ENCODE results near the gene CALCOCO1.
A peak's percentile ranks its signal among the peaks of the same experiment; 100 is the strongest.

Gene CALCOCO1

DNA sequence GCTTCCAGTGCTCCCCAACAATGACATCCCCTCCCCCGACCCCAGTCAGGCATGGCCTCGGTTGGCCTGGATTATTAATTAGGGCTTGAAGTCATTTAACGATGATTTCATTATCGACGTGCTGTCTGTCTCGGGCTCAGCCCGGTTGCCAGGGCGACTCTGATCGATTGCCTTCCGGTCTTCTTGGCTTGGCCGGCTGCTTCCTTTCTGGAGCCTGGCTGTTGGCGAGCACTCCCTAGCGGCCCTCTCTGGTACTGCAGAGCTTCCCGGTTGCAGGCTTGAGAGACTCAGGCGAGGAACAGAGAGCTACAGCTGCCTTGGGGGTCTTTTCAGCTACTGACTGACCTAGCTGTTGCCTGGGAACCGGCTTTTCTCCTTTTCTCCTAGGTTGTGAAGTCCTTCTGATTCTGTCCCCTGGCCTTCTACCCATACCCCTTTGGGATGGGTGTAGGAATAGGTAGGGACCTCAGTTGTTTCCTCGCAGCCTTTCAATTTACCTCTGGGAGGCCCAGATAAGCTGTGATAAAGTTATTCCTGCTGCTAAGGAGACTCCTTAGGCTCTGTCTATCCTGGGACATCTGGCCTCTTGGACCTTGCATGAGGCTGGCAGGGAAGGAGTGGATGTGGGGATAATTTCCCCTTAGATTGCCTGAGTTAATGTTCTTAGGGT lies 30.0 kb upstream of the CALCOCO1 start:
- H3K27me3 ChIP-seq (ENCODE audit: insufficient read depth, low read depth) = peaks cover 76% of the 10 kb centered on the region
- H3K4me3 ChIP-seq (IDR thresholded peaks at IDR 0.05; ENCODE audit: insufficient read depth, low read depth, low read length) = no peak overlapping the region
- H3K79me2 ChIP-seq (ENCODE audit: insufficient read depth, low read depth) = no peaks in the 10 kb centered on the region
- peaks cover 11% of the 10 kb centered on the region for H3K4me1 ChIP-seq (ENCODE audit: low read depth, poor library complexity, severe bottlenecking)
- H3K9ac ChIP-seq = no peak overlapping the region; the same call in 1 of the 2 replicates
- H3K36me3 ChIP-seq (ENCODE audit: insufficient read depth) = no peaks in the 10 kb centered on the region
- peak overlapping the region; percentile 46 for H3K4me2 ChIP-seq
- TF ChIP-seq CTCF (conservative IDR thresholded peaks at IDR 0.05; ENCODE audit: low read depth, low read length) = peak; percentile 100
- no peak overlapping the region for H3K27ac ChIP-seq
- no peaks in the 10 kb centered on the region for H4K20me1 ChIP-seq (ENCODE audit: insufficient read depth)
- H2AFZ ChIP-seq (ENCODE audit: low read depth) = peak overlapping the region; percentile 84

DNA sequence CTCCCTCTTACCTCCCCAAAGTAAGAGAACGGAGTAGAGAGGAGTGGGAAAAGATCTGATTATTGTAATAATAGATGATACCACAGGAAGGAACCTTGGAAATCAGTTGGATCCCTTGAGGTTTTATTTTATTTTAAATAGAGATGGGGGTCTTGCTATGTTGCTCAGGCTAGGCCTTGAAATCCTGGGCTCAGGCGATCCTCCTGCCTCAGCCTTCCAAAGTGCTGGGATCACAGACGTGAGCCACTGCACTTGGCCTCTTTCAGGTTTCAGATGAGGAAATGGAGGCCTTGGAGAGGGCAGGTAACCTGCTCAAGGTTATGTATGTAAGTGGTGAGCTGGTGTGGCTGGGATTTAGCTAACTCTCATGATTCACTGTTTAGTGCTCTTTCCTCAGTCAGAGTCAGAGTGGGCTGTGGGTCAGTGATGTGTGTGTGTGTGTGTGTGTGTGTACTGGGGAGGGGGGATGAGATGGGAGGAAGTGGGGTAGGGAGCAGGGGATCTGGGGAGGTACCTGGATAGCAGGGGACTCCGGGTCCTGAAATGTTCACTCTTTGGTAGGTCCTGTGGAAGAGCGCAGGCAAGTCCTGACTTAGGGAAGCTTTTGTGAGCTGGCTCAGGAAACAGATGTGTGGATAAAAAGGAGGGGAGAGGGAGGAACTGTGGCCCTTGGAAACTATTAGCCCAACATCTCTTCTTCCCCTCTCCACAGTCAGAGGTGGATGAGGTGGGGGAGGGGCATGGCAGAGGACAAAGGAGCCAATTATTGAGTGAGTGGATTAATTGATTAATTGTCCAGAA lies 29.2 kb upstream of the CALCOCO1 start:
- peak overlapping the region; percentile 46 for H3K4me2 ChIP-seq
- no peak overlapping the region; the same call in 1 of the 2 replicates for H3K9ac ChIP-seq
- TF ChIP-seq CTCF (conservative IDR thresholded peaks at IDR 0.05; ENCODE audit: low read depth, low read length) = no peak
- H3K36me3 ChIP-seq (ENCODE audit: insufficient read depth) = no peaks in the 10 kb centered on the region
- no peak overlapping the region for H3K4me3 ChIP-seq (IDR thresholded peaks at IDR 0.05; ENCODE audit: insufficient read depth, low read depth, low read length)
- peaks cover 11% of the 10 kb centered on the region for H3K4me1 ChIP-seq (ENCODE audit: low read depth, poor library complexity, severe bottlenecking)
- H3K79me2 ChIP-seq (ENCODE audit: insufficient read depth, low read depth) = no peaks in the 10 kb centered on the region
- H3K27me3 ChIP-seq (ENCODE audit: insufficient read depth, low read depth) = peaks cover 75% of the 10 kb centered on the region
- H4K20me1 ChIP-seq (ENCODE audit: insufficient read depth) = no peaks in the 10 kb centered on the region
- H2AFZ ChIP-seq (ENCODE audit: low read depth) = peak overlapping the region; percentile 84
- no peak overlapping the region for H3K27ac ChIP-seq

- no peak overlapping the region for H3K27ac ChIP-seq
- no peak overlapping the region for H3K4me3 ChIP-seq (IDR thresholded peaks at IDR 0.05; ENCODE audit: insufficient read depth, low read depth, low read length)
- TF ChIP-seq CTCF (conservative IDR thresholded peaks at IDR 0.05; ENCODE audit: low read depth, low read length) = peak; percentile 6; the same call in 1 of the 2 replicates
- no peaks in the 10 kb centered on the region for H4K20me1 ChIP-seq (ENCODE audit: insufficient read depth)
- H3K27me3 ChIP-seq (ENCODE audit: insufficient read depth, low read depth) = peaks cover 76% of the 10 kb centered on the region
- H3K9ac ChIP-seq = no peak overlapping the region
- no peaks in the 10 kb centered on the region for H3K79me2 ChIP-seq (ENCODE audit: insufficient read depth, low read depth)
- peaks cover 11% of the 10 kb centered on the region for H3K4me1 ChIP-seq (ENCODE audit: low read depth, poor library complexity, severe bottlenecking)
- H3K4me2 ChIP-seq = no peak overlapping the region
- H3K36me3 ChIP-seq (ENCODE audit: insufficient read depth) = no peaks in the 10 kb centered on the region
- no peak overlapping the region for H2AFZ ChIP-seq (ENCODE audit: low read depth)
Measured at GRCh38 chr12:53755893-53756292, 28.6 kb upstream of the CALCOCO1 start.

DNA sequence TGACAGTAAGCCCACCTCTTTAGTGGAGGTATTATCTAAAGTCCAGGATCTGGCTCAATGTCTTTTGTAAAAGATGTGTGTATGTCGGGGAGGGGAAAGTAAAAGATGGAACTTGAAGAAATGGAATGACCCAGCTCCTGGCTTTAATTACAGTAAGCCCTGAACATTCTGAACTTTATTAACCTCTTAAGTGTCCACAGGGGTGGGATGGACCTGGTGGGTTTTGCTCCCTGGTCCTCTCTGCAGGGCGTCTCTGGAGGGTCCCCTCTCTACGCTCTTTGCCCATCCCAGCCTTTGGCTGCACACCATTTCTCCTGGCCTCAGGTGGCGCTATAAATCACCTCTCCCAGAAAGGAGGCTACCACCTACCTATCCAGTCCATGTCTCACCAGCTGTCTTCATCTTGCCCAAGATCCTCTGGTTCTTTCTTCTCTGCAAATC lies 28.2 kb upstream of the CALCOCO1 start:
- H3K4me2 ChIP-seq = no peak overlapping the region

More for the DNA sequence above, 28.2 kb upstream of the CALCOCO1 start:
- Histone ChIP-seq H2AFZ (ENCODE audit: low read depth) (no peak overlapping the region), H3K27ac (no peak overlapping the region), H3K79me2 (ENCODE audit: insufficient read depth, low read depth) (no peaks in the 10 kb centered on the region), H4K20me1 (ENCODE audit: insufficient read depth) (no peaks in the 10 kb centered on the region), H3K27me3 (ENCODE audit: insufficient read depth, low read depth) (peaks cover 80% of the 10 kb centered on the region), H3K4me1 (ENCODE audit: low read depth, poor library complexity, severe bottlenecking) (peaks cover 11% of the 10 kb centered on the region), H3K36me3 (ENCODE audit: insufficient read depth) (no peaks in the 10 kb centered on the region), H3K9ac (no peak overlapping the region), H3K4me3 (IDR thresholded peaks at IDR 0.05; ENCODE audit: insufficient read depth, low read depth, low read length) (no peak overlapping the region)
- TF ChIP-seq CTCF (conservative IDR thresholded peaks at IDR 0.05; ENCODE audit: low read depth, low read length) = peak; percentile 44; the same call in 1 of the 2 replicates

Data from KMS-11 (cell line).